GM12891 (cell line): ENCODE results near the gene CCDC59.

Source experiments
- PAX5 ChIP-seq: IDR thresholded peaks from 2 replicates; pipeline ENCODE4 v1.6.1; 2011; ENCODE audit warnings: low read length, moderate library complexity, mild to moderate bottlenecking; ENCODE audit not compliant: insufficient read depth, severe bottlenecking
- POLR2A ChIP-seq: IDR thresholded peaks from 2 replicates; pipeline ENCODE4 v1.6.1; 2011; ENCODE audit warnings: low read depth, low read length, control low read depth
- POLR2AphosphoS5 ChIP-seq: IDR thresholded peaks from 2 replicates; pipeline ENCODE4 v1.6.1; 2011; ENCODE audit warnings: low read depth, low read length, control low read depth

DNA sequence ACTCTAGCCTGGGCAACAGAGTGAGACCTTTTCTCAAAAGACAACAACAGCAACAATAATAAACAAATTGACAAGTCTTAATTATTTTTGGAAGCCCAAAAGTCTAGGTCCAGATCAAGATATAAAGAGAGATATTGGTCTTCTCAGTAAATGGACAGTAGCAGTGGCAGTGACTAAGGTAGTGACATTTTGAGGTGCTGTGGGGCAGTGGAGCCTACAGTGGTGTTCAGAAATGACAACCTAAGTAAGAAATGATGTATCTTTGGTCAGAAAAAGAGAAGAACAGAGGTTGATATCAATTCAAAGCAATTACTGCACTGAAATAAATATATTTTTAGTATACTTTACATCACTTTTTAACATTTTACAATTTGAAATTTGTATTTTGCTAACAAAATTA, 20.8 kb upstream of the CCDC59 start:
- TF ChIP-seq POLR2A (no peak), POLR2AphosphoS5 (no peak), PAX5 (no peak)
